Activated CD4-positive, alpha-beta T cell treated with anti-CD3 and anti-CD28 coated beads, Interleukin-2, amount 50 U/mL, for 48 hours (primary cell): ENCODE measurements around the gene DDX10.

Experiments used
- DNase-seq, 2 experiments: peaks; one replicate each; pipeline ENCODE4 v3.0.0-alpha.2; 2020

The DDX10 gene

DNA sequence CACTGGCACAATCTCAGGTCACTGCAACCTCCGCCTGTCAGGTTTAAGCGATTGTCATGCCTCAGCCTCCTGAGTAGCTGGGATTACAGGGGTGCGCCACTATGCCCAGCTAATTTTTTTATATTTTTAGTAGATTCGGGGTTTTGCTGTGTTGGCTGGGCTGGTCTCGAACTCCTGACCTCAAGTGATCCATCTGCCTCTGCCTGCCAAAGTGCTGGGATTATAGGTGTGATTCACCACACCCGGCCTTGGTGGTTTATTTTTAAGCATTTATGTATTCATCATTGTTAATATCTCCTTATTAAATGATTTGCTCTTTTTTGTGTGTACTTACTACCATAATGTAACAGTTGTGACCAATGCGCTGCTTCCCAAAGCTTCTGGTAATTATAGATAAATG lies 171.7 kb downstream of the DDX10 start:
- no peak for DNase-seq

DNA sequence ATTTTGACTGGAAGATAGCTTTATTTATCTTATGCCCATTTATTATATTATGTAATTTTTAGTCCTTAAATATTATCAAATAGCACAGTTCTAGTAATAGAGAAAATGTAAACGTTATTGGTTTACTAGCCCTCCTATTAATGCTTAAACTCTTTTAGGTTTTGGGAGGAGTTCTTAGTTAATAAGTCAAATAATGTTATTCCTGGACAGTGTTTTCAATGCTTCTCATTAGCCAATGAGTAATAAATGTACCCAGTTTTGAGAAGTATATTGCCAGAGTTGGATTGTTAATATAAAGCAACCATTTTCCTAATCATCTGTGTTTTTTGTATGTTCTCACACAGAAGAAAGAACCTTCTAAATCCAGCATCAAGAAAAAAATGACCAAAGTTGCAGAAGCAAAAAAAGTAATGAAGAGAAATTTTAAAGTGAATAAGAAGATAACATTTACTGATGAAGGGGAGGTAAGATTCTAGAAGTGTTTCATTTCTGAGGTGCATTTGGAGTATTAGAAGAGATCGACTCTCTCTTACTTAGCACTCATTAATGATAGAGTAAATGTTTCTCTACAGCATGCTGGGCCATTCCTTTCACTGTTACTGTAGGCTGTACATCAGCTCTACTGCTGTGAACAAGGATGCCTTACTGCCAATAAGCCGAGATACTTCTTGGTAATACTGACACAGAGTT lies 173.4 kb downstream of the DDX10 start:
- DNase-seq = no peak

DNA sequence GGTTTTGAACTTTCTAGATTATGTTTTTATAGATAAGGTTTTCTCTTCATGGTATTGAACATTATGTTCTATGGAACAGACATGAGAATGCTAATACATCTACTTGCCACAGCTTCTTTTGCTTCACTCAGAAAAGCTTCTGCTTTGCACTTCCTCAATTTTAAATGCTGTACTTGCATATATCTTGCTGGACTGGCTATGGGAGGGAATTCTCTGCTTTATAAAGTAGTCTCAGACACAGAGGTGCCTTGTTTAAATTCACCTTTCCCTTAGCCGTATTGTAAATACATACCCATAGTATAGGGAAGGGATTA lies 173.9 kb downstream of the DDX10 start:
- DNase-seq = no peak

DNA sequence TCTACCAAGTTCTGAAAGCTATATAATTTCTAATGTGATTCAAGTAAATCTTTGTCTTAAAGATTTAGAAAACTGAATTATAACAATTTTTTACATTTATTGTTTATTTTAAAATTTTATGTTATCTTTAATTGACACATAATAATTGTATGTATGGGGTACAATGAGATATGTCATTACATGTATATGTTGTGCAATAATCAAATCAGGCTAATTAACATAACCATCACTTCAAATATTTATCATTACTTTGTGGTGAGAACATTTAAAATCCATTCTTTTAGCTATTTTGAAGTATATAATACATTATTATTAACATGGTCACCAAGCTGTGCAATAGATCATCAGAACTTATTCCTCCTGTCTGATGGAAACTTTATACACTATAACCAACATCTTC lies 181.1 kb downstream of the DDX10 start:
- DNase-seq = no peak

DNA sequence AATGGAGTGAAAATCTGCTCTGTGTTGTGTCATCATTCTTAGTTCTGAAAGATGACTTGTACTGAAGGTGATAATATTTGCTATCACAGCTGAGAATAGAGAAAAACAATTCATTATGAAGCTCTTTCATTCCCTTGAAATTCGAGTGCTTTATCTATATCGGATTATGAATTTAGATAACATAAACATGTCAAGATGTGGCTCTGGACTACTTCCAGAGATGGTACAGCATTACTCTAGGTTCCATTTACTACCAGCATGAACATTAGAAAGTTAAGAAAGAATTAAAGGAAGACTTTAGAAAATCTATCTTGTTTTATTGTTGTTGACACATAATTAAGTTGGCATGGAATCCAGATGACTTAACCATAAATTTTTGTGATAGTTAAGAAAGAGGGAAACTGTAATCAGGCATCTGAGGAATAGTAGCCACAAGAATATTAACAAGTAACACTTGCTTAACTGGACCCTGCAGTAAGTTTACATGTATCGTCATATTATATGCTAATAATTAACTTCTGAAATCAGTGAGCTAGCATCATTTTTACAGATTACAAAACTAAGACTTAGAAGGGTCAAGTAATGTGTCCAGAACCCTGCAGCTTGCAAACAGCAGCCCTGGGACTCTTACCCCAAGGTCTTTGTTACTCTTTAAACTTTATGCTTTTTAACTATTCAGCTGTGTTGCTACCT lies 182.6 kb downstream of the DDX10 start:
- no peak for DNase-seq

DNA sequence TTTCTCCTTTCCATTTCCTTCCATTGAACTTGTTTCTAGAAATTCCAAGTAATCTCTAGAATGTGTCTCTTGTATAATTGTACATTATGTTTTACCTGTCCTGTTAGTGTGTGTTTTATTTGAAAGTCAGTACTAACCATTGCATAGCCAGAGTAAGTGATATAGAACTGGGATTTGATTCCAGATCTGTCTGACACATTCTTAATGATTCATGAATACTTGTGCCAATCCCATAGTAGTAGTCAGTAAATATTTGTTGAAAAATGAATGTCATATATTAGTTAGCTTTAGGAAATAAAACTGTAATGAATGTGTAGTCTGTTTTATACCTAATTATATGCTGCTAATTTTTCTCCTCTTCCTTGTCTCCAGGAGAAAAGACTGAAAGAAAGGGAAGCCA lies 186.9 kb downstream of the DDX10 start:
- DNase-seq = no peak

DNA sequence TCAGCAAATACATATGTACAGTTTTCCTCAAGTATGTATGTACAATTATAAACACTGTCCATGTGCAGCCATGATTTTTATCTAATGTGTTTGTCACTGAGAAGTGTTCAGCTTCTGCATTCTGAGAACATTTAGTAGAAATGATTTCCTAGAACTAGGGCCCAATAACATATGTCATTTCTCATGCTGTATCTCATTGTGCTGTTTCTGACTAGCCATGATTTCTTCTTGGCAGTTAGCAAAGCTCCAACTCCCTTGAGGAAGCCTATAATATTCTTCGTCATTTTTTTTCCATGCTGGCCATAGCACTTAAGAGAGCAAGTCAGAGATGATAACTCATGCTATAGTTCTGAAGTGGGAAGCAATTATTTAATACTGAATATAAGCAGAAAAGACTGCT lies 187.8 kb downstream of the DDX10 start:
- DNase-seq = no peak

DNA sequence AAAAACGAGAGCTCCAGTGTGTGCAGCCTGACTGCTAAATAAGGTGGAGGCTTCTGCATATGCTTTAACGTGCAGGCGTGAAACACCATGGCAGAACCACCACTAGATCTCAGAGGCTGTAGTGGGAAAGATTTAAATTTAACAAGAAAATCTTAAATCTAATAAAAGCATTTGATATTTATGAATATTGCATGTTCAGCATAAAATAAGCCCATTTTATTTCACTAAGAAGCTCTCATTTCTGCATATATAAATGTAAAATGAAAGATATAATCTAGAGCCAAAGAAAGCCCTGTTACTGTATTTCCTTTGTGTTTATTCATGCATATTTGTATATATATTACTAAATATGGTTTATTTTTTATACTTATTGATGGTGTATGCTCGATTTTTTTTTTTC lies 188.3 kb downstream of the DDX10 start:
- no peak for DNase-seq

DNA sequence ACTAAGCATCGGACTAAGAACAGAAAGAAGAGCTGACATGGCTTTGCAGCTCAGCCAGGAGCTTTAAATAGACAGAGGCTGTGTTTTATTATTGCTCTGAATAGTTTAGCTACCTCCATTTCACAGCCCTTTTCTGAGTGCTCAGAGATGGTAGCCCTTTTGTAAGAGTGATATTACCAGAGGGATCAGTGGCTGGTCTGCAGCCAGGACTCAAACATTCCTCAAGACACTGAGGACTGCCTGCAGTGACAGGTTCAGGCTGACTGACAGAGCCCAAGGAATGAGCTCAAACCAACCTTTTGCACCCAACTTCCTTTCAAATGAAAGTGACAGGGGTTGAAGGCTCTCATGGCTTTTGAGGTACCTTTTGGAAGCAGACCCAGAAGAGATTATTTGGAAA lies 189.0 kb downstream of the DDX10 start:
- no peak for DNase-seq

DNA sequence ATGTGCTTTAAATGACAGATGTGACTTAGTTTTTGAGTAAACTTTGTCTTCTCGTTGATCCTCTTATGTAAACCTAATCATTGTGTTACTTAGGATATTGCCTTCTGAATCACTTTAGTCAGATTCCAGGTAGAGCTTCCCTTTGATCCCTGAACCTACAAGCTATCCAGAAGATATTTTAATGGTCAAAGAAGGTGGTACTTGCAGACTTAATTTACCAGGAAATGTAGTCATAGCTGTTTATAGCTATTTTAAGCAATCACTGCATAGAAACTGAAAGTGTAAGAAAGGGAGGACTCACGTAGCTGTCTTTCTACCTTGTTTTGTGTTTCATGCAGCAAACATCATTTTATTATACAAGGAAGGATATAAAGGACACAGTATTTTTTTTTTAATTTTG lies 189.5 kb downstream of the DDX10 start:
- DNase-seq = no peak

DNA sequence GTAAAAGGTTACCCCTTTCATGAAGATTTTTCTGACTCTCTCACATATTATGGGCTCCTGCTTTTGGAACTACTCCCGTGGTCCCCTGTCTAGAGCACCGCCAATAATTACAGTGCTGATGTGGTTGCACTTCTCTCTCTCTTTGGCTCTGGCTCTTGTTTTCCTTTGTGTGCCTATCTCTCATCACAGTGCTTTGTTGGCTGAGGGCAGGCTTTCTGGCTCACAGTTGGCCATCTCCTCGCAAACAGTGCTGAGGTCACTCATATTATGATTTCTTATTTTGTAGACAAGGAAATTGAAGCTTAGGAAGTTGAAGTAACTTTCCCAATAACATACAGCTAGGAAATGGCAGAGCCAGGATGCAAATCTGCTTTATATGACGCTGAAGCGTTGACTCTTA lies 192.5 kb downstream of the DDX10 start:
- DNase-seq = no peak

DNA sequence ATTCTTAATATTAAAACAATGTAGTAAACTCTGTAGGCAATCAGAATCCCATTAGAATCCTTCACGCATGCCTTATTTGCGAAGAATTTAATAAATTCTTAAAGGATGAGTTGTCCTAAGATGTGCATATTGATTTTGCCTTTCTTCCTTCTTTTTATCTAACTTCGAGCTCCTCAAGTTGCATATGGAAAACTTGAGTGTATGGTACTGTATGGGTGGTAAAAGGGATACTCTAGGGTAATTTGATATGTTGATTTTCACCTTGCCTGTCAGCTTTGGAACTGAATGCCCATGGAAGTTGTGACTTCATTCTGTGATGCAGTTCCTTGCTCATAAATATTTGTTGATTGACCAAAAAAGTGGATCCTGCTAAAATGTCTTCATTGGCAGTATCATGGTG lies 193.8 kb downstream of the DDX10 start:
- no peak for DNase-seq

DNA sequence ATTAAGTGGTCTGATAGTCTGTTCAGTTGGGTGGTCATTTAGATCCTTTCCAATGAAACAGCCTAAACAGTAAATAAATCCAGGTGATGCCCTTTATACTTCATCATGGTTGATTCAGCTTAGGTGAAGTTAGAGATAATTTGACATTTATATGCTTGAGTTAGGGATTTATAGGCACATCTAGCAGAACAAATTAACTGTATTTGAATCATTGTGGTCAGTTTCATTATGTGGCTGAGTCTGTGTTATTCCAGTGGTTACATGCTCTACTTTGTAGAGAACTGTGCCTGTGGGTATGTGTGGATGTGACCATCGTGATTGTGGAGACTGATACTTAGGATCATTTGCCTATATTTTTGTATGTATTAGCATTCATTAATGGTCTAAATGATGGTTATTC lies 194.6 kb downstream of the DDX10 start:
- DNase-seq = no peak

DNA sequence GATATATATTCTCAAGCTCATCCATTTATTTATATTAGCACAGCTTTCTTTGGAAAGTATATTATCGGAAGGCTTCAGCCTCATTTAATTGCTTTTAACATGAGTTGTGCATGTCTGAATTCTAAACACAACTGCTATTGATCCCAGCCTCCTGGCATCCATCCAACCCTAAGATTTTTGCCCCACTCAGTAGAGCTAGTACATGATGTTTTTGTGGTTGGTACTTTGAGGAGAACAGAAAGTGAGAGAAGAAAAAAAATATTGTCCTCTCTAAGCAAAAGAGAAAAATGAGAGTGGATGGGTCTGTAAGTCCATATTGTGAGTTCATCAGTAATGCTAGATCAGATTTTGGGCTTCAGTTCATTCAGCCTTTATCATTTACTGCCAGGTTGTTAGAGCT lies 198.7 kb downstream of the DDX10 start:
- no peak for DNase-seq

DNA sequence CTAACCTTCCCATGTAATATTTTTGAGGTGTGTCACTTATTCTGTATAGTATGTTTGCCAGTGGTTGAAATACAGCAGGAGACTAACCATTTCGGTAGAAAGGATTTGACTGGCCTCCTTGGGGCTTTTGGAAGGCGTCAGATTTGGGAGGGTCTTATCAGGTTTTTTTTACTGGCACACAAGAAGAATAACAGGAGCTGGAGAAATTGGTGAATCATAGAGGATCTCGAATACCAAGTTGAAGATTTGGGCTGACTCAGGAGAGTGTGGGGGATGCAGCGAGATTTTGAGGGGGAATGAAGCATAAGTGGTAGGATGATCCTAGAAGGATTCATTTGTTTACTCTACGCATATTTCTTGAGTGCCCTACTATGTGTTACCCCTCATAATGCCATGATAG lies 200.5 kb downstream of the DDX10 start:
- no peak for DNase-seq

DNA sequence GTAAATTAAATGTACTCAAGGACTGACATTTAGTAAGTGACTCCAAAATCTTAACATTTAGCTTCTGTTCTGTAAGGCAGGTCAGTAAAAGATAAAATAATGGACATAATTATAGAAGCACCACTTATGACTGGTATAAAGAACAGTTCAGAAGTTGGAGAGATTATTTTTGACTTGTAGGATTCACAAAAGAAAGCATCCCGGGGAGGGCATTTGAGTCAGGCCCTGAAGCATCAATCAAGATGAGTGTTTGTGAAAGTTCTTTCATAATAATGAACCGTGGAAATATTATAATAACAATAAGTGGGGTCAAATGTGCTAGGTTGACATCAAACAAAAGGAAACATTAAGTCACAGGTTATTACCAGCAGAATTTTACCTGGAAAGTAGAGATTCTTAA lies 201.9 kb downstream of the DDX10 start:
- no peak for DNase-seq

DNA sequence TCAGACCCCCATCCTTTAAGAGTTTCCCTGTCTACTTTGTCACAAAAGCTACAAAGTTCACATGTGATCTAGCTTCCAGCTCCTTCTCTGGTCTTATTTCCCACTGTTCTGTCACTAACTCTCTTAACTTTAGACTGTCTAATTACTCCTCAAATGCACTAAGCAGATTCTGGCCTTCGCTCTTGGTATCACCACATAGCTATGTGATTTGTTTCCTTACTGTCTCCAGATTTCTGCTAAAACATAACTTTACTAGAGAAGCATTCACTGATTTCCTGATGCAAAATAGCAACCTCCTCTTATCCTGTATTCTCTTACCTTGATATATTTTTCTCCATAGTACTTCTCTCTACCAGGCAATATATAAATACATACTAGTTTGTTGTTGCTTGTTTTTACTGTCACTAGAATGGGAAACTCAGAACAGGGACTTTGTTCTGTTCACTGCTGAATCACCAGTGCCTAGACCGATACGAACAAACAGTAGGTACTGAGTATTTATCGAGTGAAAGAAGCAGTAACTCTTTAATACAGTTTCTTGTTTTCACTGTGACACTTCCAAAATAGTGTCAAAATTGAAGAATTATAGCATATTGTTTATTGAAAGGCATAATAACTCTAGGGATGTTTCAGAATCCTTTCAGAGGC lies 205.6 kb downstream of the DDX10 start:
- no peak for DNase-seq

DNA sequence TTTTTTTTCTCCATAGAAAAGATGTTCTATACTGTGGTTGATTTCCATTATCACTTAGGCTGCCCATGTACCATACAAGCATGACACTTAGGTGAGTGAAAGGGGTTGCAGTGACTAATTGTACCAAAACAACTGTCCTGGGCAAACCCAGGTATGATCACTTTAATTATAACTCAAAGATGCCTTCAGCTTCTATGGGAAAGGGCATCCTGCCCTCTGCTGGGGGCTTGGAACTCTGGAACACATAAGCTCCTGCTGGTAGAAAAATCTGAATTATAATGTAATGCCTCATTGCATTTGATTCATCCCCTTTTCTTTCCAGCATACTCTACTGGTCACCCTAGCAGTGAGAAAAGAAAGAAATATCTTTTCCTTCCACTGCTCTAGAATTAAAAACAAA lies 206.3 kb downstream of the DDX10 start:
- DNase-seq = peak; percentile 20 to 28

DNA sequence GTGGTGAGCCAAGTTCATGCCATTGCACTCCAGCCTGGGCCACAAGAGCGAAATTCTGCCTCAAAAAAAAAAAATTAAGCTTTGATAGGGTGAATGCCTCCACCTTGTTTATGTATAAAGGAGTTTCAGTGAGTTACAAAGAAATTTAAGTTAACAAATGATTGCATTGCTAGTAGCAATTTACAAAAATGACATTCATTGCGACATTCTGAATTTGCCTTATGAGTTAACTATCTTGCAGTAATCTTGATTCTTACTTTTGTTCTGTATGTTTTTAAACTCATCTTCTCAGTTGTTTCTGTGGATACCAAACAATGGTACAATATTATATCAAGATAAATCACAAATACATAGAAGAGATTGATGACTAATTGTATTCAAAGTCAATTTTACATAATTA lies 207.0 kb downstream of the DDX10 start:
- no peak for DNase-seq

DNA sequence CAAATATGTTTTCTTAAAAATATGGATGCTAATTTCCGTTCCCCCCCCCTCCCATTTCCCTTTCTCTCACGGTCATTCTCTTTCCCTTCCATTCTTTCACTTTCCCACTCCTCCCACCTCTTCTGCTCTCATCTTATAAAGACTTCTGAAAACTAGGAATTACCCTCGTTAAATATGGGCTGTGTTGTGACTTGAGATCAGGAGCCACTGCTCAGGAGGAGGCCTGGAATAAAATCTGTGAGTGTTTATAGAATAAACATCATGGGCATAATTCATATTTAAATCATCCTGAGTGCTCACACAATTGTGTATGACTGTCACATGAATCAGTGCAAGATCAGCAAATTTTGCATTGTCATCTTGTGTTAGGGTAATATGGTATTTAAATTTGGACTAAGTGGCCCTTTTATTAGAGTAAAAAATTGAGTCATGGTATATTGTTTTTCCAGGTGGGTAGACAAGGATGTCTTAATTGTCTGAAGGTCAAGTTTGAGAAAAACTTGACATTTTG lies 208.0 kb downstream of the DDX10 start:
- no peak for DNase-seq

DNA sequence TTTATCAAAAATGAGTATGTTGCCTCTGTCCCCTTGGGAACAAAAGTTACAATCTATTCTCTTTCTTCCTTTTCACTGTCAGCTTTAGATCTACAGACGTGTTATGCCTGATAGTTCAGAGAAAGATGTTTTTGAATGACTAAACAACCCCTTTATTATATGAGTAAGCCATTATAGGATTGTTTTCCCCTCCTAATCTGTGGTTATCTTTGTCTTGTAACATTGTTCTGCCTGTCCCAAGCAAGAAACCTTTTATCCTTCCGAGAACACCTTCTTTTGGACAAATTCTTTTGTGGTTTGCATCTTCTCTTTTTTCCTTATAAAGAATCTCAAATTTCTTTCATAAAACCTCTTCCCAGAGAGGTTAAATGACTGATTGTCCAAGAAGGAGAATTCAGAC lies 208.4 kb downstream of the DDX10 start:
- no peak for DNase-seq

DNA sequence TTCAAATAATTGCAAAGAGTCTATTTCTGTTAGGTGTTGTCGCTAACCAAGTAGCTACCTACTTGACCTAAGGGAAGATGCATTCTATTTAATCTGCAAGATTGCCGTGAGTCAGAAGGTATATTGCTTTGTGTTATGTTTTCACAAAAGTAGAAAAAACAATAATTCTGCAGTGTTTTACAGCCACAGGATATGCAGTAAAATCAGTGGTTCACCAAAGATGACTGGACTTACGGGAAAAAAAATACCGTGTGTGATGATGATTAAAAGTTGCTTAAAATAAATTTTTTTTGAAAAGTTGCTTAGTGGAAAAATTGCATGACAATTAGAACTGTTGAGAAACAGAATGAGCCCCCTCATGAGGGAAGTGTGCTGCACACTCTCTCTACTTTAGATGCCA lies 209.1 kb downstream of the DDX10 start:
- DNase-seq = no peak

DNA sequence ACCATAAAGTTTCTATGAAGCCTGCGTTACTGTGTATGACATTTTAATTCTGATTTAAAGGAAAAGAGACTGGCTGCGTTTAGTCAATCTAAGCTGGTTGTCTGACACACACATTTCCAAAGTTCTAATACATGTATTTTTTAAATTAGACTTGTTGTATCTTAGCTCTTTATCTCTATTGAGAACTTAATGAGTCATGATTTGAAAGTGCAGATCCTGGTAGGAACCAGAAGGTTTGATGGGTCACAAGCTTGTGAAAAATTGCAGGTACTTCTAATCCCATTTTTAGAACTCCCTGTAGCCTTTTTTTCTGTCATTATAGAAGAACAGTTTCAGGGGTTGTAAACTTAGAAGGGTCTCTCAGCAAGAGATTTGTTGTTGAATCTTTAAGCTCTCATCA lies 210.3 kb downstream of the DDX10 start:
- no peak for DNase-seq

DNA sequence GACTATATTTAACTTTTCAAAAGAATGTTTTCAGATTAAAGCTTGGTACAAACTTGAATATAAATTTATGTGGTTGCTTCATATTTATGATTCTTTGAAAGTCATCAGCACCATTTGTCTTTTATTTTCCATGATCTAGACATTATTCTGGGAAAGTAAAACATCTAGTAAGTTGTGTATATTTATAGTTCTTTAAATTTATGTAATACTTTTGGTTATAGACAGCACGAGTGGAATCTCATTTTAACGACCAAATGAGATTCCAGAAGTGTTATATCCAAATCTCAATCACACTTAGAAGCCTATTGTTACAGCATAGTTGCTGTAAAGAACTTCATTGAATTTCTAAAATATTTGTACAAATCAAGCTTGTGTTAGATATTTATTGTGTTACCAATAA lies 212.3 kb downstream of the DDX10 start:
- DNase-seq = no peak

DNA sequence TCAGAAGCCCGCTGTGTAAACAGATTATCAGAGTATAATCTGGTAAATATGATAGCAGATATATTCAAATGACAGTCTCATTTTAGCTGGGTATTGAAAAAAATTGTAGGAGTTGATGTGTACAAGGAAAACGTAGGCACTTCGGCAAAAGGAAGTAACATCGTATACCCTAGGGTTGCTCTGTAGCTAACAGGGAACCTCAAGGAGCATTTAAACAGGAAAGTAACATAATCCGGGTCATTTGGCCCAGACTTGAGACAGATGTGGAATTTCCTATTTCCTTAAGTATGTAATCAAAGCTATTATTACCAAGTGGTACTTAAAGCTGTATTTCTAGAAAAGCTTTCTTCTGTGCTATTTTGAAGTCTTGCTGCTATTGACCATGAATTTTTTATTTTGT lies 215.6 kb downstream of the DDX10 start:
- DNase-seq = no peak
